IPS-18c (cell line): ENCODE measurements around the gene ZBTB1.

Experiments
- H3K4me3 ChIP-seq: 2 replicates; pipeline ENCODE4 v1.7.0; 2013; ENCODE audit warnings: low read depth, mild to moderate bottlenecking, low read length, moderate library complexity; ENCODE audit not compliant: insufficient read depth
- H3K9me3 ChIP-seq: one replicate; pipeline ENCODE4 v1.6.1; 2013; ENCODE audit warnings: mild to moderate bottlenecking, low read length, moderate library complexity; ENCODE audit not compliant: control insufficient read depth, insufficient read depth

ZBTB1 gene, protein sequence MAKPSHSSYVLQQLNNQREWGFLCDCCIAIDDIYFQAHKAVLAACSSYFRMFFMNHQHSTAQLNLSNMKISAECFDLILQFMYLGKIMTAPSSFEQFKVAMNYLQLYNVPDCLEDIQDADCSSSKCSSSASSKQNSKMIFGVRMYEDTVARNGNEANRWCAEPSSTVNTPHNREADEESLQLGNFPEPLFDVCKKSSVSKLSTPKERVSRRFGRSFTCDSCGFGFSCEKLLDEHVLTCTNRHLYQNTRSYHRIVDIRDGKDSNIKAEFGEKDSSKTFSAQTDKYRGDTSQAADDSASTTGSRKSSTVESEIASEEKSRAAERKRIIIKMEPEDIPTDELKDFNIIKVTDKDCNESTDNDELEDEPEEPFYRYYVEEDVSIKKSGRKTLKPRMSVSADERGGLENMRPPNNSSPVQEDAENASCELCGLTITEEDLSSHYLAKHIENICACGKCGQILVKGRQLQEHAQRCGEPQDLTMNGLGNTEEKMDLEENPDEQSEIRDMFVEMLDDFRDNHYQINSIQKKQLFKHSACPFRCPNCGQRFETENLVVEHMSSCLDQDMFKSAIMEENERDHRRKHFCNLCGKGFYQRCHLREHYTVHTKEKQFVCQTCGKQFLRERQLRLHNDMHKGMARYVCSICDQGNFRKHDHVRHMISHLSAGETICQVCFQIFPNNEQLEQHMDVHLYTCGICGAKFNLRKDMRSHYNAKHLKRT

DNA sequence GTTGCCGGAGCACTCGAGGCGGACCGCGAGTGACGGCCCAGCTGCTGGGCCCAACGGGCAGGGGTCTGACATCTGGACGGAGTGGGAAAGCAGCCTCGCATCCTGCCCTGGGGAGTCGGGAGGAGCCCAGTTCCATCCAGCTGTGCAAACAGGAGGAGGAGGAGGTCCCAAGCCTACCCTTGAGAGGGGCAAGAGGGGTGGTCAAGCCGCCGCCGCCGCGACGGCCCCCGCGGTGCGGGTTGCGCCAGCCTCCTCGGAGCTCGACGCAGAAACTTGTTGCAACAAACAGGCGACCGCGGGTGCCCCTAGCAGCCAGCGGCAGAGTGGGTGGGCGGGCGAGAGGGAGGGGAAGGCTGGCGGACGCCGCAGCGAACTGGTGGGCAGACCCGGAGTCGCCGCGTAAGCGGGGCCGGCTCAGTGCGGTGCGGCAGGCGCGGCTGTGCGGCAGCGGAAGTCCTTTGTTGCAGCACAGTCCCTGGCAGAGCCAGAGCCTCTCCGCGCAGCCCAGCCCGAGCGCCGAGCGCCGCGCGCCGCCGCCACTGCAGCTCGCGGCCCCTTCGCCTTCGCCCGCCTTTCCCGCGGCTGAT is at the start of gene ZBTB1:
TSS of gene ZBTB1 (plus strand) at position 461 of the 587 bp plus-strand sequence. CDS start 16,735 bp downstream, outside the sequence.
- peak within 1 kb of the TSS; percentile 86 for H3K4me3 ChIP-seq
- H3K9me3 ChIP-seq: no peaks in the 10 kb centered on the region

DNA sequence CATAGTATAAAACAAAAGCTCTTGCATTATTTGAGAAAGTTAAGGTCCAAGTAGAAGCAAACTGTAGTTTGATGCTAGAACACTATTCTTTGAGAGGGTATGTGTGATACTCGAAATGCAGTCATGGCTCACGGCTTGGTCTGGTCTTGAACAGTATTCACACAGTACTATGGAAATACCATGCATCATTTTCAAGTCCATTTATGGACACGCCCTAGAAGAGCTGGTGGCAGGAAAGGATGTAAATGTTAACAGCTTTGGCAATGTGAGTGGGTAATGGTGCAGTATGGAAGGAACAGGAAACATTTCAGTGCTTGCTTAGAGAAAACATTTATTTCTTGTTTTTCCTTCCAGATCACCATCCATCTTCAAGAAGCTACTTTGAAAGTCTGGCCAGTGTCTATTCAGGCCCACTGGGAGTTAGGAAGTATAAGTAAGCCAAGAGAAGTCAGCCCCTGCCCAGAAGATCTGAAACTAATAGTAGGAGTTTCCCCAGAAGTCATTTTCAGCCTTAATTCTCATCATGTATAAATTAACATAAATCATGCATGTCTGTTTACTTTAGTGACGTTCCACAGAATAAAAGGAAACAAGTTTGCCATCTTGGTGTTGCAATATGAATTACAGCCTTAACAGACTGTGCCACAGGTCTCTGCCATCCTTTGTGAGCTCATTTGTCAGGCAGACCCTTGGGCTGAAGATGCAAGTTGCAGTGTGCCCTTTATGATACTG is 45.0 kb upstream of the ZBTB1 start:
- H3K4me3 ChIP-seq: no peak overlapping the region

DNA sequence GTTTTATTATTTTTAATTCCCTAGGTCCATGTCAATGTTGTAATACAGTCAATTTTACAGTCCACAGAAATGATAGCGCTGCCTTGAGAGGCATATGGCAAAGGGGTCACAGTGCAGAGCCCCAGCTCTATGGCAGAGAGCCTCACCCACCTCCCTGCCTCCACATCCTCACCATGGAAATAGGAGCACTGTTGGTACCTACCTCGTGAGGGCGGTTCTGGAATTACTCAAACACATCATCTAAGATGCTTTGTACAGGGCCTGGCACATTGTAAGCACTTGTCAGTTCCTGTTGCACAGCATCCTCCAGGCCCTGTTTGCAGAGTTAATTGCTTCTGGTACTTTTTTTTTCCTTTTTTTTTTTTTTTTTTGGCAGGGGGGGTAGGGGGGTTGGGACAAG is 43.3 kb upstream of the ZBTB1 start:
- H3K9me3 ChIP-seq: no peaks in the 10 kb centered on the region
- no peak overlapping the region for H3K4me3 ChIP-seq

More for the DNA sequence above, 45.0 kb upstream of the ZBTB1 start:
- no peaks in the 10 kb centered on the region for H3K9me3 ChIP-seq

DNA sequence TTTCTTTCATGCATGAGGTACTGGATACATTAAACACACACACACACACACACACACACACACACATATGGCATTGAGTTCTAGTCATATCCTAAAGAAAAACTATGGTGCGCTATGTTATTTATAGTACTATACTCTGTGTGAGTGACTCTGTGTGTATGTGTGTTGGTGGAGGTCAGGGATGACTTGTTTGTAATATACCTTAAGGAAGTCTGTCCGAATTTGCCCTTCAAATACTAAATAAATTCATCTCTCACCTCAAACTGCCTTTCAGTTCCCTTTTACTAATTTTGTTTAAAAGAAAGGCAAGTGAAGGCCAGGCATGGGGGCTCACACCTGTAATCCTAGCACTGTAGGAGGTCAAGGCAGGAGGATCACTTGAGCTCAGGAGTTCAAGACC is 41.4 kb upstream of the ZBTB1 start:
- Histone ChIP-seq H3K4me3 (no peak overlapping the region), H3K9me3 (no peaks in the 10 kb centered on the region)

DNA sequence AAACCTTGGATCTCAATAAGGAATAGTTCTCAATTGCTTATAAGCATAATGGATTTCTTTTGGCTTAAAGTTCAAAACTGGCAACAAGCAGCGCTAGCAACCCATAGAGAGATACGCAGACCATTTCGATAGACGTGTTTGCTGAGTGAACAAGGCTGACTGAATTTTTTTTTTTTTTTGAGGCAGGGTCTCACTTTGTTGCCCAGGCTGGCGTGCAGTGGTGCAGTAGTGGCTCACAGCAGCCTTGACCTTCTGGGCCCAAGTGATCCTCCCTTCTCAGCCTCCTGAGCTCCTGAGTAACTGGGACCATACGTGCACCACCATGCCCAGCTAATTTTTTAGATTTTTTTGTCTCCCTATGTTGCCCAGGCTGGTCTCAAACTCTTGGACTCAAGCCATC is 40.7 kb upstream of the ZBTB1 start:
- Histone ChIP-seq H3K9me3 (no peaks in the 10 kb centered on the region), H3K4me3 (no peak overlapping the region)

DNA sequence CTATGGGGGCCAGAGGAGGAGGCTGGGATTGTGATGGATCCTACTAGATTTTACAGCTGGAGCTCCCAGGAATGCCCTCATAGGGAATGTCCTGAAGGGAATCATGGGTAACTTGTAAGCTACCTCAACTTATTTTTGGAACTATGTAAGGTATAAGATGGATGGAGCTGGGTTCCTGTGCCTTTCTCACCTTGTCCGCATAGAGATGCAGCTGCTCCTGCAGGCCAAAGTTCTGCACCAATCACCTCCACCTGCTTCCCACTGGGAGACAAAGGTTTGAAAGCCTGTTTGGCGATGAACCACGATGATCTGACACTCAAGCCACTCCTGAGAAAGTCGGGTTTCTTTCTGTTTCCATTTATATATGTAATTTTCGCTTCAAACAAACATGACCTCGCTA is 39.9 kb upstream of the ZBTB1 start:
- peak overlapping the region; percentile 89 for H3K4me3 ChIP-seq

DNA sequence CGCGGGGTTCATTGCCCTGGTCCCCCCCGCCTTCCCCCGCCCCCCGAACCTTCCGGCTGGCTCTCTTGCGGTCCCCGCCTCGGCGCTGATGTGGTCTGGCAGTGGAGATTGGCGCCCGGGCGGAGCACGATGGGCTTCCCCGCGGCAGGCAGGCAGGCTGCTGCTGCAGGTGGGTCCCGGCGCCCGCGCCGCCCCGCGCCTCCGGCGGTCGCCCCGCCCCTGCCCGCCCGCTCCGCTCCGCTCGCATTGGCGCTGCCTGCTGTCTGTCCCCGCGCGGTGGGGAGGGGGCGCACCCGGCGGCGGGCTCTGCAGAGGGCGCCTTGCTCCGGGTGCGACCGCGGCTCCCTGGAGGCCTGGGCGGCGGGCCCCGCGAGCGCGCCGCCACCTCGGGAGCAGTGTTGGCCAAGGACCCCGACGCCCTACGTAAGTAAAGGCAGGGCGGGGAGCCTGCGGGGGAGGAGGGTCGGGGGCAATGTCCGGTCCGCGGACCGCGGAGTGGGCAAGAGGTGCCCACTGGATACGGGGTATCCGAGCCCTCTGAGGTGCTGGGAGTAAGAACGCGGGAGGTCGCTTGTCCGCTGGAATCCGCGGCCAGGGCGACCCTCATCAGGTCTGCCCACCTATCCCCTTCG is 39.3 kb upstream of the ZBTB1 start, which contains the start of gene AKAP5:
TSS of gene AKAP5 (plus strand) at position 309 of the 632 bp plus-strand sequence. CDS start 2,896 bp downstream, outside the sequence.
- Histone ChIP-seq H3K9me3 (no peaks in the 10 kb centered on the region), H3K4me3 (peak within 1 kb of the TSS; percentile 89)

More for the DNA sequence above, 39.9 kb upstream of the ZBTB1 start:
- H3K9me3 ChIP-seq: no peaks in the 10 kb centered on the region

DNA sequence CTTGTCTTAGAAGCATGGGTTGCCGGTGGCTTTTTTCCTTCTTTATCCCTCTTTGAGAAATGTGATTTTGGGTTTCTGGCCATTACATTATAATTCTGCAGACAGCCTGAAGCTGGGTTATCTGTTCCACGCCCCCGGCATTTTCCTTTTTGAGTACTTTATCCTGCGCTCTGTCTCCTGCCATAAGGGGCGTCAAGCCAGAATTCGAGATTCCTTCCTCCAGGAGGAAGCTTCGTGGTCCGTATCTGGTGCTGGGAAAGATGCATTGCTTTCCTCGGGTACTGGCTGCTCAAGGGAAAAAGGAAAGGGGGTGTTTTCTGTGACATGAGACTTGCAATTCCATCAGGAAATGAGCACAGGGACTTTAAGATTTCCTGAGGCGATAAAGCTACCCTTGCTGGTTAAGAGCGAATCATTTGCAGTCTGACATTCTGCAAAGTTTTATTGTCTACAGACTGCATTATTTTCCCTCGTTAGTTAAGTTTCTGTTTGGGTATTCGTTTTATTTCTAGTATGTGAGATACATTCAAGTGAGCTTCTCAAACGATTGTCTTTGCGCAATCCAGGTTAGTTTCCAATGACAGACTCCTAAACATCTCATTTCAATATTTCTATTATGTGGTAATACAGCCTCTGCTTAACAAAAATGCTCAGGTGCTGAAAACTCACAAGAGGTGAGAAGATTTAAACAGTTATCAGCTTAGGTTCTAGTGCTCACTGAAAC is 38.6 kb upstream of the ZBTB1 start:
- Histone ChIP-seq H3K4me3 (peak overlapping the region; percentile 89), H3K9me3 (no peaks in the 10 kb centered on the region)

DNA sequence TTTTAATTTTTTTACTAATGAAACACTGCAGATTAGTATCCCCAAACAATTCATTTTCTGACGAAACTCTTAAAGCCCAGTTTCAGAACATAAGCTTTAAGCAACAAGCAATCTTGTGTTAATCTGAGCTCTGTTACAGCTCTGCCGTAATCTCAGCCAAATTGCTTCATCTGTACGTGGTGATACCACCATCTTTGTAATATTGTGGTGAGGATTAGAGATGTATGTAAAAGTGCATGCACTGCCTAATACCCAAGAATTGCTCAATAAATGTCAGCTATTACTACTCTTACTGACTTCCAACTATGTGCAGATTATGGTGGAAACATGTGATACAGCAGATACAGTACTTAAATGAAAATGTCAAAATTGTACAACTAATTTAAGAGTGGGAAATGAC is 37.5 kb upstream of the ZBTB1 start:
- no peaks in the 10 kb centered on the region for H3K9me3 ChIP-seq

DNA sequence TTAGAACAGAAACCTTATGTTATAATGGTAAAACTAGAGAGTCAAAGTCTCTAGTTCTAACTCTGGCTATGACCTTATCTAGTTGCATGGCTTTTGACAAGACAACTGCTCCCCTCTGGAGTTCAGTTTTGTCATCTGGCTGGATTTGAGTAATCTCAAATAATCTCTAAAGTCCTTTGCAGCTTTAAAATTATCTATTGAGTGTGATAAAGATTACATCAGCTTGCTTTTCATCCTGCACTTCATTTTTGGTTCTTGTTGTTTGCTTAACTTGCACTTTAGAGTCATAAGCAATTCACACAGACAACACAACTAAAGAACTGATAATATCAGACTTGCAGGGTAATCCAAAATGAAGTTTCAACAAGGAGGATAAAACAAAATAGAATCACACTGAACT is 37.0 kb upstream of the ZBTB1 start:
- H3K4me3 ChIP-seq: no peak overlapping the region
- H3K9me3 ChIP-seq: no peaks in the 10 kb centered on the region

More for the DNA sequence above, 37.5 kb upstream of the ZBTB1 start:
- H3K4me3 ChIP-seq: no peak overlapping the region

DNA sequence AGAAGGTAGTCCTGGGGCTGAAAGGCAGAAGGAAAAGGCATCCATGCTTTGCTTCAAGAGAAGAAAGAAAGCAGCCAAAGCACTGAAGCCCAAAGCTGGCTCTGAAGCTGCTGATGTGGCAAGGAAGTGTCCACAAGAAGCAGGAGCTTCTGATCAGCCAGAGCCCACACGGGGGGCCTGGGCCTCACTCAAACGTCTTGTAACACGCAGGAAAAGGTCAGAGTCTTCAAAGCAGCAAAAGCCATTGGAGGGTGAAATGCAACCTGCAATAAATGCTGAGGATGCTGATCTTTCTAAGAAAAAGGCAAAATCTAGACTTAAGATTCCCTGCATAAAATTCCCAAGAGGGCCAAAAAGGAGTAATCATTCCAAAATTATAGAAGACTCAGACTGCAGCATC is 36.1 kb upstream of the ZBTB1 start:
- Histone ChIP-seq H3K4me3 (no peak overlapping the region), H3K9me3 (no peaks in the 10 kb centered on the region)

DNA sequence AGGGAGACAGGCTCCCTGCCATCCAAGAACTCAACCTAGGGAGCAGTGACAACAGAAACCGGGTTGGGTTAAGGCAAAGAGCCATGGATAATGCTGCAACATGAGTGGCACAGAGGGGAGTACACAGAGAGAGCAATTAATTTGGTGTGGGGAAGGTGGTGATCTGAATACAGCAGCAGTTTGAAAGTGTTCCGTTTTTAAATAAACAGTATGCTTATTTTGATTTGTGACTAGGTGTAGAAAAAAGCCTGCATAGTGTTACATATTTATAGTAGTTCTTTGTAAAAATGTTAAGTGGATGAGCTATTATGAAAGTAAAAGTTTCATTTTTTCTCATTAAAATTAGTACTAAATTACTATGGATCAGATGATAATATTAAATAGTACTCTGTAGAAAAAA is 30.5 kb upstream of the ZBTB1 start:
- Histone ChIP-seq H3K4me3 (no peak overlapping the region), H3K9me3 (no peaks in the 10 kb centered on the region)

DNA sequence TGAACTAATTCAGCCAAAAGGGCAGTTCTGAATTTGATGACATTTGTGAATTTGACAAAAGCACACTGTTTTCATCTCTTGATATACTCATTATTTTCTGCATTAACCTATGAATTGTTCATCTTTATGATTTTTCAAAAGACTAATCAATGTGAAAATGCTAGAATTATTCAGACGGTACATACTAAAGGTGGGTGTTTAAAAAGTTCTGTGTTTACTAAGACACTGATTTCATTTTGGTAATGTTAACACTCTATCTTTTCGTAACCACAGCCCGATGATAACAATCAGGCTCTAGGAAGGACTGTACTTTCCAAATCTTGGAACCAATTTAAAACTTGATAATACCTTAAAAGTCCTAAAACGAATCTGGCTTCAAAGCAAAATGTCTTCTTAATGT is 29.9 kb upstream of the ZBTB1 start:
- H3K4me3 ChIP-seq: no peak overlapping the region
- H3K9me3 ChIP-seq: no peaks in the 10 kb centered on the region

DNA sequence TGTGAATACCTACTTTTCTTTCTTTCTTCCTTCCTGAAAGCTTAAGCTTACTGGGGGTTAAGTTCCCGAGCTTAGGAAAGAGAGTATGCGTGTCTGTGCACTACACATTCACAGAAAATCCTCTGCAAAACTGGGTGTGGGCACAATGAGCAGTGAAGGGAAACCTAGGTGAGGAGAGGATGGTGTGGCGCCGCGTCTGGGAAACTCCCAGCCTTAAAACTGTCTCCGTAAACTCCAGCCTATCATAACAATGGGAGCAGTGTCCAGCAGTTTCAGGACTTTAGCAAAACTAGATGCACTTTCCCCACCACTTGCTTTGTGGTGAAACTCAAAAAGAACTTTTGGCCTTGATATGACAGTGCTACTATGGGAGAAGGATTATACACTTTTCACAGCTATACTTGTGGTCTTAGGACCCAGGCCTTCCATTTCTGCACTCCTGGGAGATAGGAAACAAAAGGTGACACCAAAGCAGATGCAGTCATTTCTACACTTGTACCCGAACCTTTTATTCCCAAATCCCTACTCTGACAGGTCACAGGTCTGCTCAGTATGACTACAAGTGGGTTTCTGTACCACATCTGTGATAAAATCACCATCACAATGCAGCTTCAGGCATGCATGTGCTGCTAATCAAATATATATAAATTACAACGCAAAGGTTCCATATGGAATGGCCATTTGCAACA is 28.8 kb upstream of the ZBTB1 start:
- no peaks in the 10 kb centered on the region for H3K9me3 ChIP-seq
- no peak overlapping the region for H3K4me3 ChIP-seq

DNA sequence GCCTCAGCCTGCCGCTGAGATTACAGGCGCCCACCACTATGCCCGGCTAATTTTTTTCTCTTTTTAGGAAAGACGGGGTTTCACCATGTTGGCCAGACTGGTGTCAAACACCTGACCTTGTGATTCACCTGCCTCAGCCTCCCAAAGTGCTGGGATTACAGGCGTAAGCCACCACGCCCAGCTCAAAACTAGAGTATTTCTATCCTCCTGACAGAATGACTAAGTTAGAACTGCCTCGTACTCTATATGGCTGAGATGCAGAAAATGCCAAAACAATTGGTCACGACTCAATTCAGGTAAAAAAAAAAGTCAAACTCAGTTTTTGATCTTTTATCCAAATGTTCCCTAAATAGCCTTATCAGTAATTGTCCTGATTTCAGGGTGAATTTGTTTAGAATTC is 28.1 kb upstream of the ZBTB1 start:
- Histone ChIP-seq H3K9me3 (no peaks in the 10 kb centered on the region), H3K4me3 (no peak overlapping the region)
